Panc1 (cell line): ENCODE data around the gene CKB. TPM values are rescaled to one million over a fixed set of nuclear protein-coding genes. Genes with fewer than 3 reads are reported as not detected.

ENCODE experiments used
- ATAC-seq: fragments of 200-7000 bp; cut with Tn5 transposase; 2 replicates; pipeline ENCODE4 v1.9.1; 2020; ENCODE audit warnings: mild to moderate bottlenecking, moderate library complexity
- BruUV-seq: library from RNA; stranded (reverse); fragments of 400-500 nt; replicated peaks from 2 replicates; lab custom pipeline; 2021; lab: Mats Ljungman, UMichigan
- CTCF ChIA-PET: fragments of 300-600 bp; sonication (Branson Sonifier 250); formaldehyde crosslinking; loops from one replicate; lab custom pipeline; 2022; ENCODE audit warnings: antibody characterized with exemption; lab: Charles Lee
- POLR2A ChIA-PET: fragments of 300-600 bp; sonication (Branson Sonifier 250); formaldehyde crosslinking; loops from one replicate; lab custom pipeline; 2022; ENCODE audit warnings: antibody characterized with exemption; lab: Charles Lee
- DNase-seq: peaks from one replicate; pipeline ENCODE4 v3.0.0-alpha.2; 2010; ENCODE audit warnings: low read depth, low spot score
- H3K27ac ChIP-seq: 2 replicates; pipeline ENCODE4 v1.5.1; 2011; ENCODE audit warnings: mild to moderate bottlenecking, low read length, inconsistent platforms
- H3K27me3 ChIP-seq: fragments of 200-500 bp; sonication (Bioruptor generic); 2 replicates; pipeline ENCODE4 v1.6.0; 2014; ENCODE audit warnings: low read length, inconsistent platforms; ENCODE audit not compliant: control insufficient read depth, insufficient read depth
- H3K36me3 ChIP-seq: fragments of 200-500 bp; sonication (Bioruptor generic); 2 replicates; pipeline ENCODE4 v1.5.1; 2014; ENCODE audit warnings: inconsistent platforms, mild to moderate bottlenecking, low read length, moderate library complexity; ENCODE audit not compliant: control insufficient read depth, insufficient read depth
- H3K4me1 ChIP-seq: 2 replicates; pipeline ENCODE4 v1.5.1; 2011; ENCODE audit warnings: inconsistent platforms, mild to moderate bottlenecking, low read length, moderate library complexity; ENCODE audit not compliant: control insufficient read depth, insufficient read depth
- H3K4me3 ChIP-seq, 2 experiments: 2 replicates each; pipeline ENCODE4 v1.5.1; 2011 to 2012; ENCODE audit warnings: low read depth in 2 of 2, low read length in 2 of 2, mild to moderate bottlenecking in 2 of 2, inconsistent platforms in 1 of 2, moderate library complexity in 1 of 2
- H3K9me3 ChIP-seq: fragments of 200-500 bp; sonication (Bioruptor generic); 2 replicates; pipeline ENCODE4 v1.5.1; 2014; ENCODE audit warnings: low read depth, mild to moderate bottlenecking, inconsistent platforms, low read length, moderate library complexity; ENCODE audit not compliant: control insufficient read depth, insufficient read depth
- POLR2AphosphoS5 ChIP-seq: IDR thresholded peaks from 2 replicates; pipeline ENCODE4 v1.6.1; 2012; ENCODE audit warnings: mild to moderate bottlenecking, low read depth, low read length, moderate library complexity
- REST ChIP-seq, 2 experiments: IDR thresholded peaks; 2 replicates each; pipeline ENCODE4 v1.6.1; 2011 to 2012; ENCODE audit warnings: low read depth in 2 of 2, control low read depth in 1 of 2, low read length in 1 of 2, mild to moderate bottlenecking in 1 of 2, moderate library complexity in 1 of 2; ENCODE audit not compliant: insufficient read depth in 1 of 2
- SIN3A ChIP-seq: IDR thresholded peaks from 2 replicates; pipeline ENCODE4 v1.6.1; 2012; ENCODE audit warnings: low read depth, mild to moderate bottlenecking, low read length, moderate library complexity, borderline replicate concordance; ENCODE audit not compliant: insufficient read depth
- TCF7L2 ChIP-seq: IDR thresholded peaks from 2 replicates; pipeline ENCODE4 v1.6.1; 2011; ENCODE audit warnings: mild to moderate bottlenecking, low read depth, low read length, inconsistent platforms
- in situ Hi-C: cut with HindIII; loops from 2 replicates; pipeline ENCODE4 v1.10.0; 2016; ENCODE audit warnings: low sequenced_read_pairs, low pct_unique_long_range_greater_than_20kb
- intact Hi-C: fragments of 100-400 bp; cut with micrococcal nuclease; formaldehyde crosslinking; loops from one replicate; pipeline ENCODE4 v1.10.0; 2022; ENCODE audit not compliant: unreplicated experiment
- total RNA-seq: library from RNA; stranded (reverse); gene quantifications from one replicate; pipeline ENCODE4 v1.2.1, GENCODE V29; 2021; ENCODE audit not compliant: unreplicated experiment
- TF ChIP-seq, protein P1 (sequence below): fragments of 450-650 bp; IDR thresholded peaks from 2 replicates; pipeline ENCODE4 v1.5.1; 2017; ENCODE audit warnings: mild to moderate bottlenecking

The CKB gene
- total RNA-seq, 1 experiment from 2014 or later, result 436 TPM

- Histone ChIP-seq H3K36me3 (no peaks in the 10 kb centered on the region), H3K4me1 (peaks cover 27% of the 10 kb centered on the region), H3K4me3 (no peak overlapping the region), H3K27me3 (no peaks in the 10 kb centered on the region), H3K27ac (no peak overlapping the region; the same call in 1 of the 2 replicates), H3K9me3 (no peaks in the 10 kb centered on the region)
- intact Hi-C loops, result no loop called here
- DNase-seq, result no peak
- TF ChIP-seq POLR2AphosphoS5, result 0 out of 2 replicates have a peak, but pooled peaks have one; percentile 35
- no peak for TF ChIP-seq TCF7L2
- TF ChIP-seq, protein P1, sequence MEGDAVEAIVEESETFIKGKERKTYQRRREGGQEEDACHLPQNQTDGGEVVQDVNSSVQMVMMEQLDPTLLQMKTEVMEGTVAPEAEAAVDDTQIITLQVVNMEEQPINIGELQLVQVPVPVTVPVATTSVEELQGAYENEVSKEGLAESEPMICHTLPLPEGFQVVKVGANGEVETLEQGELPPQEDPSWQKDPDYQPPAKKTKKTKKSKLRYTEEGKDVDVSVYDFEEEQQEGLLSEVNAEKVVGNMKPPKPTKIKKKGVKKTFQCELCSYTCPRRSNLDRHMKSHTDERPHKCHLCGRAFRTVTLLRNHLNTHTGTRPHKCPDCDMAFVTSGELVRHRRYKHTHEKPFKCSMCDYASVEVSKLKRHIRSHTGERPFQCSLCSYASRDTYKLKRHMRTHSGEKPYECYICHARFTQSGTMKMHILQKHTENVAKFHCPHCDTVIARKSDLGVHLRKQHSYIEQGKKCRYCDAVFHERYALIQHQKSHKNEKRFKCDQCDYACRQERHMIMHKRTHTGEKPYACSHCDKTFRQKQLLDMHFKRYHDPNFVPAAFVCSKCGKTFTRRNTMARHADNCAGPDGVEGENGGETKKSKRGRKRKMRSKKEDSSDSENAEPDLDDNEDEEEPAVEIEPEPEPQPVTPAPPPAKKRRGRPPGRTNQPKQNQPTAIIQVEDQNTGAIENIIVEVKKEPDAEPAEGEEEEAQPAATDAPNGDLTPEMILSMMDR, result no peak
- in situ Hi-C loops, result no loop called here
- ChIA-PET CTCF (interaction anchor here (0.8 kb wide), 1 partner anchor 18 kb away, joined by 3 read pairs; no protein-coding TSS in a partner anchor), POLR2A (interaction anchor here (0.6 kb wide), 1 partner anchor 123 kb away, joined by 5 read pairs; no protein-coding TSS in a partner anchor)
- ATAC-seq, result no peak
- no TSS peak for BruUV-seq
Observed at GRCh38 chr14:103535891-103536565, 13.4 kb upstream of the CKB start.

DNA sequence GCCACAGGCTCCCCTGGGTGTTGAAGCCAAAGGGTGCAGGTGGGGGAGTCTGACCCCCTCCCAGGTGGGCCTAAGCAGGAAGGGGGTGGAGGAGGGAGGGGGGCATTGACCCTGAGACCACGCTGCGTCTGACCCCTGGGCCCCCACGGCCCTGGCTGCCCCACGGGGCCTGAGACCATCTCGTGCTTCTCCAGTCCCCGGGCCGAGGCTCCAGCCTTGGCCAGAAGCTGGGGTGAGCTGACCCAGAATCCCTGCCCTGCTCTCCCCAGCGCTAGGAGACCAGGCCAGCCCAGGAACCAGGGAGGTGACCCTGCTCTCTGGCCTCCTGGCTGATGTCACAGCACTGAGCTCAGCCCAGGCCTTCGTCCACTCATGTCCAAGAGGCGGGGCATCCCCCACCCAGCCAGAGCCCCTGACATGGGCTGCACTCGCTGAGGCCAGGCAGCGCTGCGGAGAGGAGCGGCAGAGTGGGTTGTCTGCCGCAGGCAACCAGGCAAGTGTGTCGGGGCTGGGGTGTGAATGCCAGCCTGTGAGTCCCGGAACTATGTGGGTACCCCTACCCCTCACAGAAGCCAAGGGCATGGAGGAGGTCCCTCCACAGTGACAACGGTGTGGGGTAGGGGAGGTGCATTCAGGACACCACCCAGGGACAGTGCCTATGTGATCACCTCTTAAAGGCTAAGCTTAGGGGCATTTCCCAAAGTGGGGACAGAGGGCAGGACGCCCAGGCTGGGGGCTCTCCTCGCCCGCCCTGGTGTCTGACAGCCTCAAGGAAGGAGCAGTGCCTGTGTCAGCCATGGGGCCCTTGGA, 12.7 kb upstream of the CKB start:
- Histone ChIP-seq H3K27ac (no peak overlapping the region; the same call in 1 of the 2 replicates), H3K4me3 (no peak overlapping the region), H3K9me3 (no peaks in the 10 kb centered on the region), H3K27me3 (no peaks in the 10 kb centered on the region), H3K36me3 (no peaks in the 10 kb centered on the region), H3K4me1 (peaks cover 27% of the 10 kb centered on the region)
- TF ChIP-seq TCF7L2, result no peak
- ATAC-seq, result no peak
- BruUV-seq, result TSS peak; percentile 58
- ChIA-PET POLR2A (no interaction called here), CTCF (no interaction called here)
- intact Hi-C loops (no loop called here), in situ Hi-C loops (no loop called here)
- no peak for DNase-seq

DNA sequence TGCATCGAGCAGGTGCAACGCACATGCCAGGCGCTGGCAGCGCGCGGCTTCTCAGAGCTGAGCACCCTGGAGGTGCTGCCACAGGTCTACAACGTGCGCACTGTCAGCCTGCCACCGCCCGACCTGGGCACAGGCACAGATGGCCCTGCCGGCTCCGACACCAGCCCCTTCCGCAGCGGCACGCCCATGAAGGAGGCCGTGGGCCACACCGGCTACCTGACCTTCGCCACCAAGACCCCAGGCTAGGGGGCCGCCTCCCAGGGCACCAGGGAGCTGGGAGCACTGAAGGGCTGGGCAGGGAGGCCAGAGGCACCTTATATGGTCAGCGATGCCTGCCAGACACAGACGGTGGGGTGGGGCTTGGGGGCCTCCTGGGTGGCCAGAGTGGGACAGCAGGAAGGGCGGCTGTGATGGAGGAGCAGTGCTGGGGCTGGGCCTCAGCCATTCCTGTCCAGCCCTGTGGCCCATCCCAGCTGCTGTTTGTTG, 12.0 kb upstream of the CKB start:
- H3K27ac ChIP-seq, result no peak overlapping the region
- ATAC-seq, result no peak
- intact Hi-C loops (no loop called here), in situ Hi-C loops (no loop called here)
- TF ChIP-seq SIN3A, result no peak
- TF ChIP-seq, protein P1, result no peak
- no peak for TF ChIP-seq TCF7L2
- no peak for TF ChIP-seq POLR2AphosphoS5
- no peak for TF ChIP-seq REST (IDR thresholded peaks at IDR 0.05; ENCODE audit: insufficient read depth in 1 of 2, low read depth in 2 of 2, low read length in 1 of 2)
- H3K27me3 ChIP-seq, result no peaks in the 10 kb centered on the region
- H3K9me3 ChIP-seq, result no peaks in the 10 kb centered on the region
- BruUV-seq, result no TSS peak
- H3K36me3 ChIP-seq, result no peaks in the 10 kb centered on the region
- ChIA-PET CTCF (no interaction called here), POLR2A (no interaction called here)
- DNase-seq, result no peak
- peaks cover 27% of the 10 kb centered on the region for H3K4me1 ChIP-seq
- H3K4me3 ChIP-seq, result no peak overlapping the region
